NT2/D1 (cell line): ENCODE results near the gene NPSR1.
"Not testable (repeated sequence)": the region's sequence is repeated elsewhere in the genome, so short reads cannot be mapped to it uniquely, and the experiment has no call there.

Experiments
- DNase-seq: peaks from one replicate; pipeline ENCODE4 v3.0.0-alpha.2; 2011; ENCODE audit warnings: low read depth, low spot score
- H3K27me3 ChIP-seq: 2 replicates; pipeline ENCODE4 v1.6.0; 2011; ENCODE audit warnings: mild to moderate bottlenecking; ENCODE audit not compliant: insufficient read length, insufficient read depth
- H3K36me3 ChIP-seq: 2 replicates; pipeline ENCODE4 v1.6.1; 2011; ENCODE audit warnings: mild to moderate bottlenecking, low read length, mixed read lengths; ENCODE audit not compliant: insufficient read depth, insufficient read length
- H3K4me1 ChIP-seq: 2 replicates; pipeline ENCODE4 v1.5.1; 2011; ENCODE audit not compliant: insufficient read depth, insufficient read length
- H3K4me3 ChIP-seq: 2 replicates; pipeline ENCODE4 v1.5.1; 2011; ENCODE audit warnings: low read depth; ENCODE audit not compliant: insufficient read length
- H3K9ac ChIP-seq: 2 replicates; pipeline ENCODE4 v1.6.0; 2011; ENCODE audit warnings: low read depth; ENCODE audit not compliant: insufficient read length
- H3K9me3 ChIP-seq: 2 replicates; pipeline ENCODE4 v1.5.1; 2011; ENCODE audit warnings: mild to moderate bottlenecking, low read length; ENCODE audit not compliant: insufficient read depth
- SUZ12 ChIP-seq: IDR thresholded peaks from 2 replicates; pipeline ENCODE4 v1.6.1; 2011; ENCODE audit not compliant: insufficient read length, insufficient read depth; ENCODE audit errors: extremely low read depth
- YY1 ChIP-seq: IDR thresholded peaks from 2 replicates; pipeline ENCODE4 v1.6.1; 2011; ENCODE audit not compliant: insufficient read length, insufficient read depth
- ZNF274 ChIP-seq: IDR thresholded peaks from 2 replicates; pipeline ENCODE4 v1.6.1; 2011; ENCODE audit warnings: mild to moderate bottlenecking, low read depth, low read length

The NPSR1 gene

DNA sequence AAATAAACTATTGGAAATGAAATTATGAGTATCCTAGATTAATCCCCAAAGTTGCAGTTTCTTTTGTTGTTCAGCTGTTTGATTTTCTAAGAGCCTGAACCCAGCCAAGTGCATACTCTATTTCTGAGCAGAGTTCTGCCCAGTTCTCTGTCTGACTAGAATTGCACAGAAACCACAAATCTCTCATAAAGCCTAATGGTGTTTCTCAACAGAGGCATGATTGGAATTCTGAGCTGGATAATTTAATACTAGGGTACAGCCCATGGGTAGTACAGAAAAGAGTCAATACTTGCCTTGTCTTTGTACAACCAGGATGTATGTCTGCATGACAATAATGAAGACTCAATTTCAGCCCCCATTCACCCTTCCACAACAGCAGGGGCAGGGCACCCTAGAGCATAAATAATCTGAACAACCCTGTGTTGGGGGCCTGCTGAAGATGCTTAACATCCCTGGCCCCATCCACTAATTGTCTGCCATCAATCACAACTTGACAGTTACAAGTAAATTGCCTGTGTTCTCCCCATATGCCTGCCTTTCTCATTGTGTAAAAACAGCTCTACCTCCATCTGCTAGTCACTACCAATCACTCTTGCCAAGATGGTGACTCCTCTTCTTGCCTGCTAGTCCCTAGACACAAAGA lies 114.4 kb downstream of the NPSR1 start:
- peaks cover 6% of the 10 kb centered on the region; the same call in 1 of the 2 replicates for H3K9me3 ChIP-seq
- TF ChIP-seq ZNF274 (no peak), SUZ12 (no peak), YY1 (no peak)

DNA sequence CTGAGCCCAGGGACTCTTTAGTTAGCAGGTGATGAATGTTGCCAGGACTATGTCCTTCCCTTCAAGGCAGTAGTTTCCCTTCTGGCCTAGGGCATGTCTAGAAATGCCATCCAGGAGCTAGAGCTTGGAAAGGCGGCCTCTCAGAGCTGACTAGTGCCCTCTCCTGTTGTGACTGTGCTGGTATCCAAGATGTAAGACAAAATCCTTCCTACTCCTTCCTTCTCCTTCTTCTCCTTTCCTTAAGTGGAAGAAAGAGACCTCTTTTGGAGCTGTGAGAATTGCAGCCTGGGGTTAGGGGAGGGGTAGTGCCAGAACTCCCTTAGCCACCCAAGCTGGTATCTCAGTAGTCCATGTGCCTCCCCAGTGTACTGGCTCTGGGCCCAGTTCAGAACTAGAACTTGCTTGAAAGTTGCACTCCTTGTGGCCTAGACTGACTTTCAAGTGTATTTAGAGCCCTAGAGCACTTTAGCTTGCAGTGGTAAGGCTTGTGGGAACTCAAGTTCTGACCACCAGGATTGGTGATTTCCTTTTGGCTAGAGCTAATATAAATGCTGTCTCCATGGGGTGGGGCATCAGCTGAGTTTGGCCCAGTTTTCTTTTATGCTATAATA lies 118.8 kb downstream of the NPSR1 start:
- H3K36me3 ChIP-seq = no peaks in the 10 kb centered on the region
- no peak for DNase-seq
- H3K9me3 ChIP-seq = peaks cover 6% of the 10 kb centered on the region; the same call in 1 of the 2 replicates
- no peaks in the 10 kb centered on the region for H3K4me1 ChIP-seq
- TF ChIP-seq SUZ12 (no peak), ZNF274 (no peak), YY1 (no peak)
- no peaks in the 10 kb centered on the region for H3K27me3 ChIP-seq
- no peak overlapping the region for H3K9ac ChIP-seq
- no peak overlapping the region for H3K4me3 ChIP-seq

More for the DNA sequence above, 114.4 kb downstream of the NPSR1 start:
- no peak for DNase-seq
- Histone ChIP-seq H3K36me3 (no peaks in the 10 kb centered on the region), H3K4me1 (no peaks in the 10 kb centered on the region), H3K27me3 (no peaks in the 10 kb centered on the region), H3K4me3 (no peak overlapping the region), H3K9ac (no peak overlapping the region)

DNA sequence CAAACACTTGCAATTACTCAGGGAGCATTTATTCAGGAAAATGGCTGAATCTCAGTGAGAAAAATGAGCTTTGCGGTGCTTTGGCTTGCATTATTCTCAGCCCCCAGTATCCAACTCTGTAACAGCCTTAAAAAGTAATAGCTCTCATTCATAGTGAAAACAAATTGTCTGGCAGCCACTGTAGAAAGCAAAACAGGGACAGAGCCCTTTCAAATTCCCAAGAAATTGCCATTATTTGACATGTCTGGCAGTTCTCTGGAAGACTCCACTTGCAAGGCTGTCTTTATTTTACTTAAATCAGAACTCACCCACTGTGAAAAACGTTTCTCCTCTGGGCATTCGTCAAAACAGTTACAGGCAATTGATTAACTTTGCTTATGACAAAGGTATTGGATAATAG lies 122.5 kb downstream of the NPSR1 start:
- H3K9me3 ChIP-seq = peaks cover 11% of the 10 kb centered on the region; the same call in 1 of the 2 replicates
- no peaks in the 10 kb centered on the region for H3K36me3 ChIP-seq
- H3K27me3 ChIP-seq = no peaks in the 10 kb centered on the region
- TF ChIP-seq SUZ12 = no peak
- TF ChIP-seq ZNF274 = no peak
- no peak for TF ChIP-seq YY1
- no peaks in the 10 kb centered on the region for H3K4me1 ChIP-seq
- no peak overlapping the region for H3K9ac ChIP-seq
- no peak for DNase-seq
- H3K4me3 ChIP-seq = no peak overlapping the region

DNA sequence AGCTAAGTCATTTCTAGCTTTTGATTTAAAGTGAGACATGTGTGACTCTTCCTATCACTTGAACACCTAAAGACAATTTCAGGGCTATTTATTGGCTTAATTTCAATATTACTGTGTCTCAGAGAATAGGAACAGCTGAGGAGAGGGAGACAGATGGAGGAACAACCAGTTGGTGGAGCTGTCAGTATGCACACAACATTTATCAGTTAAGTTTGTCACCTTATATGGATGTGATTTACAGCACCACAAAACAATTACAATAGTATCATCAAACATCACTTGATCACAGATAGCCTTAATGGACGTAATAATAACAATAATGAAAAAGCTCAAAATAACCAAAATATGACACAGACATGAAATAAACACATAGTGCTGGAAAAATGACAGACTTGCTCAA lies 129.6 kb downstream of the NPSR1 start:
- Histone ChIP-seq H3K27me3 (no peaks in the 10 kb centered on the region), H3K4me1 (no peaks in the 10 kb centered on the region), H3K36me3 (no peaks in the 10 kb centered on the region), H3K9me3 (0 out of 2 replicates have a peak, but pooled peaks cover 5% of the 10 kb centered on the region), H3K9ac (no peak overlapping the region), H3K4me3 (no peak overlapping the region)
- TF ChIP-seq ZNF274 = no peak
- no peak for TF ChIP-seq SUZ12
- TF ChIP-seq YY1 = no peak
- no peak for DNase-seq

DNA sequence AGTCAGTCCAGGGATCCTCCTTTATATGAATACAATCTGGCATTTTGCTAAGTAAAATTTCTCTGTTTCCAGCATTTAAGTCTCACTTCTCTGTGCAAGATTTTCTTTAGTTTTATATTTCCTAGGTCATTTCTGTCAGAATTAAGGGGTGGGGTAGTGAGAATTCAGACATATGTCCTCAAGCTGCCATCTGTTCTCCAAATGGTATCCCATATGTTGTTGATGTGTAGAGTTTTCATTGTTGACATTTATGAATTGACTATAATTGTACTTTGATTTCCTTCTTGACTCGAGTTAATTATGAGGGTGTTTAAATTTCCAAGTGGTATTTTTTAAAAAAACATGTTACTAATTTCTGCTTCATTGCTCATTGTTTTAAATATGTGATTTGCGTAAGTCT lies 148.8 kb downstream of the NPSR1 start:
- no peak for DNase-seq
- Histone ChIP-seq H3K9me3 (no peaks in the 10 kb centered on the region), H3K4me3 (no peak overlapping the region), H3K4me1 (no peaks in the 10 kb centered on the region), H3K9ac (no peak overlapping the region), H3K36me3 (no peaks in the 10 kb centered on the region), H3K27me3 (no peaks in the 10 kb centered on the region)
- TF ChIP-seq YY1 = no peak
- no peak for TF ChIP-seq ZNF274
- no peak for TF ChIP-seq SUZ12

DNA sequence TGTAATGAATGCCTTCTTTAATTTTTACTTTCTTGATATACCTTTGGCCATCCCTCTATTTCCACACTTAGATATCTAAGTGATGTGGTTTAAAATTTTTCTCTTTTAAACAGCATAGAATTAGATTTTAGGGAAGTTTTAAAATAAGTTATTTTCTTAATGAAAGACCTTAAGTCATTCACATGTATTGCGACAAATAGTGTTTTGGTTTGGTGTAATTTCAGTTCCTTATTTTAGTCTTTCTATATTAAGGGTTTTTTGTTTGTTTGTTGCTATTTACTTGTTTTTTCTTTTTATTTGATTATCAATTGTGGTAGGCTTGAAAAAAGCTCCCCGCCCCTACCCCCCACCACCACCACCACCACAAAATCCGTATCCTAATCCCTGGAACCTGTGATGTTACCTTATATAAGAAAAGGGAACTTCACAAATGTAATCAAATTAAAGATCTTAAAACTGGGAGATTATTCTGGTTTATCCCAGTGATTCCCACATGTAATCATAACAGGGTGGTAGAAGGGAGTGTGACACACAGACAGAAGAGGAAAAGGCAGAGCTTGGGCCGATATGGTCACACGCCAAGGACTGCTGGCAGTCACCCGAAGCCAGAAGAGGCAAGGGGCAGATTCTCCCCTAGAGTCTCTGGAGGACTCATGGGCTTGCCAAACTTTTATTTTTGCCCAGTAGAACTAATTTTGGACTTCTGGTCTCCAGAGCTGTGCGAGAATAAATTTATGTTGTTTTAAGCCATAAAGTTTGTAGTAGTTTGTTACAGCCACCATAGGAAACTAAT lies 149.7 kb downstream of the NPSR1 start:
- Histone ChIP-seq H3K9me3 (no peaks in the 10 kb centered on the region), H3K4me3 (no peak overlapping the region), H3K9ac (no peak overlapping the region), H3K4me1 (no peaks in the 10 kb centered on the region), H3K27me3 (no peaks in the 10 kb centered on the region), H3K36me3 (no peaks in the 10 kb centered on the region)
- TF ChIP-seq YY1 = no peak
- TF ChIP-seq ZNF274 = no peak
- TF ChIP-seq SUZ12 = no peak
- DNase-seq = no peak

DNA sequence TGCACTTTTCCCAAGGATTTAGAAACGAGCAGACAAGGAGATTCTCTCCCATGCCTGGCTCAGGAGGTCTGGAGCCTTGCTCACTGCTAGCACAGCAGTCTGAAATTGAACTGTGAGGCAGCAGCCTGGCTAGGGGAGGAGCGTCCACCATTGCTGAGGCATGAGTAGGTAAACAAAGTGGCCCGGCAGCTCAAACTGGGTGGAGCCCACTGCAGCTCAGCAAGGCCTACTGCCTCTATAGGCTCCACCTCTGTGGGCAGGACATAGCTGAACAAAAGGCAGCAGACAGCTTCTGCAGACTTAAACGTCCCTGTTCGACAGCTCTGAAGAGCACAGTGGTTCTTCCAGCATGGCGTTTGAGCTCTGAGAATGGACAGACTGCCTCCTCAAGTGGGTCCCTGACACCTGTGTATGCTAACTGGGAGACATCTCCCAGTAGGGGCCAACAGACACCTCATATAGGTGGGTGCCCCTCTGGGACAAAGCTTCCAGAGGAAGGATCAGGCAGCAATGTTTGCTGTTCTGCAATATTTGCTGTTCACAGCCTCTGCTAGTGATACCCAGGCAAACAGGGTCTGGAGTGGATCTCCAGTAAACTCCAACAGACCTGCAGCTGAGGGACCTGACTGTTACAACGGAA lies 156.3 kb downstream of the NPSR1 start:
- H3K9me3 ChIP-seq, H3K4me1 ChIP-seq, H3K27me3 ChIP-seq, H3K36me3 ChIP-seq, H3K9ac ChIP-seq, H3K4me3 ChIP-seq: not testable (repeated sequence)
- peak; percentile 33 for DNase-seq
